Adipocyte (in vitro differentiated cells): Measurements from ENCODE around the gene FBXL3.

Experiments used
- DNase-seq: peaks from one replicate; pipeline ENCODE4 v3.0.0-alpha.2; 2015; ENCODE audit warnings: low read depth
- H3K27me3 ChIP-seq: replicated peaks from 2 replicates; pipeline ENCODE4 v1.7.0; 2013; ENCODE audit warnings: mild to moderate bottlenecking, low read length, moderate library complexity; ENCODE audit not compliant: control insufficient read depth, insufficient read depth
- H3K36me3 ChIP-seq: 2 replicates; pipeline ENCODE4 v1.7.0; 2013; ENCODE audit warnings: low read length, mild to moderate bottlenecking, moderate library complexity; ENCODE audit not compliant: control insufficient read depth, insufficient read depth, severe bottlenecking
- H3K4me1 ChIP-seq: 2 replicates; pipeline ENCODE4 v1.7.0; 2013; ENCODE audit warnings: mild to moderate bottlenecking, low read length, moderate library complexity; ENCODE audit not compliant: control insufficient read depth, insufficient read depth
- H3K4me3 ChIP-seq: 2 replicates; pipeline ENCODE4 v1.7.0; 2013; ENCODE audit warnings: mild to moderate bottlenecking, low read length, moderate library complexity
- H3K9ac ChIP-seq: 2 replicates; pipeline ENCODE4 v1.7.0; 2013; ENCODE audit warnings: mild to moderate bottlenecking, low read length, moderate library complexity
- H3K9me3 ChIP-seq: 2 replicates; pipeline ENCODE4 v1.7.0; 2013; ENCODE audit warnings: mild to moderate bottlenecking, low read length, moderate library complexity; ENCODE audit not compliant: control insufficient read depth

FBXL3 gene, protein sequence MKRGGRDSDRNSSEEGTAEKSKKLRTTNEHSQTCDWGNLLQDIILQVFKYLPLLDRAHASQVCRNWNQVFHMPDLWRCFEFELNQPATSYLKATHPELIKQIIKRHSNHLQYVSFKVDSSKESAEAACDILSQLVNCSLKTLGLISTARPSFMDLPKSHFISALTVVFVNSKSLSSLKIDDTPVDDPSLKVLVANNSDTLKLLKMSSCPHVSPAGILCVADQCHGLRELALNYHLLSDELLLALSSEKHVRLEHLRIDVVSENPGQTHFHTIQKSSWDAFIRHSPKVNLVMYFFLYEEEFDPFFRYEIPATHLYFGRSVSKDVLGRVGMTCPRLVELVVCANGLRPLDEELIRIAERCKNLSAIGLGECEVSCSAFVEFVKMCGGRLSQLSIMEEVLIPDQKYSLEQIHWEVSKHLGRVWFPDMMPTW

DNA sequence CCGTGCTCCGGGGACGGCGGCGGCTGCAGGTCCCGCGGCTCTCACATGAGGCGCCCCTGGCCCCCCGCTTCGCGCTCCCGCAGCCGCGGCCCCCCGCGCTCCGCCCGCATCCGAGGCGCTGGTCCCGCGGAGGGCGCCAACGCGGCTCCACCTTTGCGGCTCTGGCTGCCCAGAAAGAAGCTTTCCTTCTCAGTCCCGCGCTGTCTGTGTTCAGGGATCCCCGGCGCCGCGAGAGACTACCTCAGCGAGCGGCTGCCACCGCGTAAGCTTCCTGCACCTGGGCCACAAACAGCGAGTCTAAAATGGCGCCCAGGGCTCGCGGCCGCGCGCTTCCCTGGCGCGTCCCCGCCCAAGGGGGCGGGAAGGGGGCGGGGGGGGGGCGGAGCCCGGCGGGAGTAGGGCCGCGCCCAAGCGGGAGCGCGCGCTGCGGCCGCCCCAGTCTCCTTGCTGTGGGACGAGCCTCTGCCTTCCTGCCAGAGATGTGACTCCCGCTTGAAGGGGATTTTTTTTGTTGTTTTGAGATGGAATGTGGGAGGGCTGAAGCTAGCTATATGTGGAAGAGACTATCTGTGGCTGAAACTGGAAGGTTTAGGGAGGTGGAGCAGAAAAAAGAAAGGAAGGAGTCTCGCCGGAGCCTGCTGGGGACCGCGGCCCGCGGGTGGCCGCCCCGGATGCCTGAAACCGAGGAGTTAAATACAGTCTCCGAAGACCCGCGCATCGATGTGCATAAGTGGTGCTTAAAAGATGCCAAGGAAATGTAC lies at the start of gene FBXL3:
FBXL3 (minus strand) TSS at position 299 of the 761 bp plus-strand sequence. CDS start 5,299 bp downstream, outside the sequence.
- H3K36me3 ChIP-seq = no peaks in the 10 kb centered on the region
- H3K9ac ChIP-seq = peak within 1 kb of the TSS; percentile 94
- peak within 1 kb of the TSS; percentile 97 for H3K4me3 ChIP-seq
- DNase-seq = peak; percentile 93
- H3K9me3 ChIP-seq = no peaks in the 10 kb centered on the region
- no peaks in the 10 kb centered on the region for H3K27me3 ChIP-seq
- peaks cover 45% of the 10 kb centered on the region for H3K4me1 ChIP-seq

DNA sequence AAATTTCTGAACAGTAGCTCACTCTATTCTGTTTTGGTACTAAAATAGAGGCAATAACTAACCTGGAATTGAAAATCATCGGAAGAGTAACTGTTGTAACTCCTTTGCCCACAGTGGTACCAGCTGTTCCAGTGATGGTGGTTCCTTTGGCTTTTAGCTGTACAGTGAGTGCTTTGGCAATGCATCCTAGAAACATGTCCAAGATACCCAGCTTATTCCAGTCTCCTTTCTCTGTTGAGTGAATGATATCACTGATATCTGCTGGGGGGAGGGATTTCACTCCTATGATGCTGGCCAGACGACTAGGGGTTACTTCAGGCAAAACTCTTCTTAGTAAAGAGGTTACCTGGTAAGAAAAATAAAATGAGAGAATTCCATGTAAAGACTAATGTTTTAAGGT lies 40.6 kb upstream of the FBXL3 start:
- H3K4me3 ChIP-seq = no peak overlapping the region
- peaks cover 5% of the 10 kb centered on the region for H3K4me1 ChIP-seq
- no peak overlapping the region for H3K9ac ChIP-seq
- H3K27me3 ChIP-seq = no peaks in the 10 kb centered on the region
- H3K9me3 ChIP-seq = no peaks in the 10 kb centered on the region
- DNase-seq = no peak
- peaks cover 94% of the 10 kb centered on the region for H3K36me3 ChIP-seq

DNA sequence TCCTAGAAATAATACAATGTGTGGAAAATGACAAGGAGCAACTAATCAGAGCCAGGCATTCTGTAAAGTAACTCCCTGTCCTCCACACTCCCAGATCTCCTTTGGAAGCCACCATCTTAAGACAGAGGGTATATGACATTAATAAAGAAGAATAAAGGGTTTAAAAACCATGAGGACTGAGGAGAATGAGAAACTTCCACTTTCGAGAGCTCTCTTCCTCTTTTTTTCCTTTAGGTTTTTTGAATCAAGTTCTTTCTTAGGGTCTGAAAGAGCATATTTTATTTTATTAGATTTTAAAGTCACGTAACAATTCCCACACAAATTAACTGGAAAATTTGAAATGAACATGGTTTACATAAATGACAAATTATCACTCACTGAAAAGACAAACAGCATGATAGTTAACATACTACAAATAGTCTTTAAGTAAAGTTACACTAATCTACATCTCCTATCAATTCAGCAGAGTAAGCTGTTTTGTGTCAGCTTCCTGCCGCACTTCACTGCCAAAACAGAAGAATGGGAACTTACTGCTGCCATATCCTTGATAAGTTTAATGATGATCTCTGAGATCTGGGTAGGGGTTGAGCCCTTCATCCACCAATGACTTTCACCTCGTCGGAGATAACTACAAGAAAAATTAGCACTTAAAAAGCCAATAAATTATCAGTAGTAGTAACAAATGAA lies 38.6 kb upstream of the FBXL3 start:
- H3K36me3 ChIP-seq = peaks cover 97% of the 10 kb centered on the region
- peaks cover 13% of the 10 kb centered on the region for H3K4me1 ChIP-seq
- no peaks in the 10 kb centered on the region for H3K9me3 ChIP-seq
- no peak overlapping the region for H3K9ac ChIP-seq
- DNase-seq = no peak
- no peak overlapping the region for H3K4me3 ChIP-seq
- no peaks in the 10 kb centered on the region for H3K27me3 ChIP-seq

DNA sequence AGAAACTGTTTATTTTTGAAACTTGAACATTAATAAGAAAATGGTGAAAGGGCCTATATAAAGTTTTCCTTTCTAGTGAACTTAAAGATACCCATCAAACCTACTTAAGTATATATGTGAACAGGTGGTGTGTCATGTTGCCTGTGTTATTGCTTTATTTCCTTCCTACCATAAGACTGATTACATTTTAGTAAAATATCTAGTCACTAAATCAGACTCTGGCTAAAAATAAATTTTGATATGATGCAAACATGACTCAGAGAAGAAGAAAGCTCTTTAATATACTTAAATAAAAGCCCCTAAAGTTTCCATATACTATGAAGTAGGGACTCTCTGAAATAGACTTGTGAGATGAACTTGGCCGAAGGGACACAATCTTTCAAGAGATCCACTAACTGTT lies 35.1 kb upstream of the FBXL3 start:
- H3K4me3 ChIP-seq = no peak overlapping the region
- DNase-seq = peak; percentile 26
- H3K9ac ChIP-seq = no peak overlapping the region
- H3K36me3 ChIP-seq = peaks cover 100% of the 10 kb centered on the region
- H3K9me3 ChIP-seq = no peaks in the 10 kb centered on the region
- H3K4me1 ChIP-seq = peaks cover 13% of the 10 kb centered on the region
- H3K27me3 ChIP-seq = no peaks in the 10 kb centered on the region

DNA sequence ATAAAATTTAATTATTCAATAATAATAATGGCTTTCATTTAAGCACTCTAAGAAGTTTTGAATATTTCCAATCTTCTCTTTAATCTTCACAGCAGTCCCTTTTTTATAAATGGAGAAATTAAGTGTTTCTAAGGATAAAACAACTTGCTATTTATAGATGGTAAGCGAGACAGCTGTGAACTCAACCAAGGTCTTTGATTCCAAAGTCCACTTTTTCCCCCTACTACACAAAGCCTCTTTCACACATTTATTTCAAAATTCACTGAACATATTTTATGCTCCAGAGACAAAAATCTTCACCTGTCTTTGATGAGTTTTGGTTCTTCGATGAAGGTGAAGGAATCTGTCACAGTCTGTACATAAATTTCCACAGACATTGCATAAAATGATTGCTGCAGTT lies 34.4 kb upstream of the FBXL3 start:
- H3K4me1 ChIP-seq = peaks cover 19% of the 10 kb centered on the region
- peaks cover 100% of the 10 kb centered on the region for H3K36me3 ChIP-seq
- H3K27me3 ChIP-seq = no peaks in the 10 kb centered on the region
- DNase-seq = no peak
- no peak overlapping the region for H3K4me3 ChIP-seq
- H3K9ac ChIP-seq = no peak overlapping the region
- H3K9me3 ChIP-seq = no peaks in the 10 kb centered on the region

DNA sequence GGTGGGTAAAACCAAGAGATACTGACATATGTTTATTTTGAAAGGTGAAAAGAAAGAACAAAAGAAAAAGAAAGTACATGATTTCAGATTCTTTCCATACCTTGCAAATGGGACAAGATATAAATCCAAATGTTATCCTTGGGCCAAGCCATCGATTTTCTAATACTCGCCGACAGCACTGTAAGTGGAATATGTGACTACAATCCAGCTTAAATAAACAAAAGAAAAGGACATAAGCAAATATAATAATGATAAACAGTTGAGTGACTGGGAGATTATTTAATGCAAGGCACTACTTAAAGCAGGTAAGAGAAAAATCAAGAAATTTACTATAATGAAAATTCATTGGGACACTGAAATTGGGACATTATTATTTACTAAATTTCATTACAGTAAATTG lies 29.9 kb upstream of the FBXL3 start:
- no peak for DNase-seq
- no peak overlapping the region for H3K4me3 ChIP-seq
- H3K36me3 ChIP-seq = peaks cover 100% of the 10 kb centered on the region
- peaks cover 15% of the 10 kb centered on the region for H3K4me1 ChIP-seq
- no peaks in the 10 kb centered on the region for H3K9me3 ChIP-seq
- no peaks in the 10 kb centered on the region for H3K27me3 ChIP-seq
- H3K9ac ChIP-seq = no peak overlapping the region

DNA sequence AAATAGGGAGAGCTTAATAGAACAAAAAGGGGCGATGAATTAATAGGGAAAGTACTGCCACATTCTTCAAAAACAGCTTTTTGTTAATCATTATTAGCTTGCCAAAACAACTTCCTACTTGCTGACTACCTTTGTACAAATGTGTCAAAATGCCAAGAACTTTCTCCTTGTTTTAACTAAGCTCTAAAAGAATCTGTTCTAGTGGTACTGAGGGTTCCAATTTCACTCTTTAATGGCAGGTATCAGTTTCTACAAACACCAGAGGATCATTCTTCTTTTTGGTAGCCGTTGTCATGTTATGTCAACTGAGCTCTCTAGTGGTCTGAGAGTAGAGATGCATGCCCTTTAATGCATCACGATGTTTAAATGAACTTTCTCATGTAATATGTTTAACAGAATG lies 29.4 kb upstream of the FBXL3 start:
- no peak for DNase-seq
- peaks cover 13% of the 10 kb centered on the region for H3K4me1 ChIP-seq
- no peak overlapping the region for H3K9ac ChIP-seq
- H3K36me3 ChIP-seq = peaks cover 100% of the 10 kb centered on the region
- no peaks in the 10 kb centered on the region for H3K9me3 ChIP-seq
- H3K4me3 ChIP-seq = no peak overlapping the region
- no peaks in the 10 kb centered on the region for H3K27me3 ChIP-seq

DNA sequence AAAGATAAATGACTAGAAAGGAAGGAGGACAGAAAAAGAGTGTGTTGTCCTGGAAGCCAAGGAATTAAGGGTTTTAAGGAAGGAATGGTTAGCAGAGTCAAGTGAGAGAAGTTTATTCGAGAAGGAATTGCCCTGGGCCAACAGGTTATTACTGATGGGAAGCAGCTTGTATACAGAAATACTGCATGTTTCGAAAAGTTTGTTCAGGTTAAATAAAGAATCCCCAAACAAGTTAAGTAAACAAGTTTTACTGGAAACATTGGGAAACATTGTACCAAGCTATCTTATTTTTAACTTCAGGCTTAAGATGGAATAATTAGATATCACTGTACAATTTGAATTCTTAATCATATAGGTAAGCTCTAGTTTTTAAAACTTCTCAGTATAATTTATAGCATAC lies 28.2 kb upstream of the FBXL3 start:
- H3K27me3 ChIP-seq = no peaks in the 10 kb centered on the region
- no peak overlapping the region for H3K4me3 ChIP-seq
- no peaks in the 10 kb centered on the region for H3K9me3 ChIP-seq
- no peak overlapping the region for H3K9ac ChIP-seq
- peaks cover 100% of the 10 kb centered on the region for H3K36me3 ChIP-seq
- peaks cover 13% of the 10 kb centered on the region for H3K4me1 ChIP-seq
- no peak for DNase-seq

DNA sequence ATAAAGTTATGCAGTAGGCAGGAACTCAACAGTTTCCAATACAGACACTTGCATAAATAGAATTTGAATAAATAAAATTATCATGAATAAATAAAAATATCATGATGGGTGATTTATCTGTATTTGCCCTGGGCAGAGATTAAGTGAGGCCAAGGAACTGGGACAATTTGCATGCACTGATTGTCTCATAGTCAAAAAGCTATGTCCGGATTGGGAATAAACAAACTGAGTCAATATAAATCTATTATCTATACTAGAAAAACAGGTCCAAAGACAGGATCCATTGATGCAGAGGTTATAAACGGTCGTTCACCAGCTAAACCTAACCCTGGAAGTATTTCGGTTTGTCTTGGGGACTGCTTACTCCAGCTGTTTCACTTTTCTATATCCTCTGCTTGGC lies 26.2 kb upstream of the FBXL3 start:
- peaks cover 20% of the 10 kb centered on the region for H3K4me1 ChIP-seq
- no peaks in the 10 kb centered on the region for H3K9me3 ChIP-seq
- H3K9ac ChIP-seq = no peak overlapping the region
- no peak overlapping the region for H3K4me3 ChIP-seq
- H3K36me3 ChIP-seq = peaks cover 100% of the 10 kb centered on the region
- no peaks in the 10 kb centered on the region for H3K27me3 ChIP-seq
- no peak for DNase-seq

DNA sequence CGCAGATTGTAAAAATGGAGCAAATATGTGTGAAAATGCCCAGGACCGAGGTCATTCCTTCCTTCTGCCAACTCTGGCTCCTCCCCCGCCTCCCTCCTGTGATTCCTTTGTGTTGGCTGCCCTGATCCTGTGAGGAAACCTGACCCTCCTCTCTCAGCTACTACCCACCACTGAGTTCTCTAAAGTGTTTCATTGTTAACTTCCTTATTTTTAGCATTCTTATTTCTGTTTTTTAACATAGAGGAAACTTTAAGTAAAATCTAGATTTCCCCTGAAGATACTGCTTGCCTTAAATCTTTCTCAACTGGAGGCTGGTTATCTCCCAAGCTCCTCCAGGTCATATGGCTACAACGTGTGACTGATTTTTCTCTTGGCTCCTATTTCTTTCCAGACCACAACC lies 21.7 kb upstream of the FBXL3 start:
- Histone ChIP-seq H3K4me3 (no peak overlapping the region), H3K27me3 (no peaks in the 10 kb centered on the region), H3K36me3 (peaks cover 100% of the 10 kb centered on the region), H3K9me3 (no peaks in the 10 kb centered on the region), H3K4me1 (peaks cover 7% of the 10 kb centered on the region), H3K9ac (no peak overlapping the region)
- no peak for DNase-seq
